ENCODE measurements around the gene XRCC5.

DNA sequence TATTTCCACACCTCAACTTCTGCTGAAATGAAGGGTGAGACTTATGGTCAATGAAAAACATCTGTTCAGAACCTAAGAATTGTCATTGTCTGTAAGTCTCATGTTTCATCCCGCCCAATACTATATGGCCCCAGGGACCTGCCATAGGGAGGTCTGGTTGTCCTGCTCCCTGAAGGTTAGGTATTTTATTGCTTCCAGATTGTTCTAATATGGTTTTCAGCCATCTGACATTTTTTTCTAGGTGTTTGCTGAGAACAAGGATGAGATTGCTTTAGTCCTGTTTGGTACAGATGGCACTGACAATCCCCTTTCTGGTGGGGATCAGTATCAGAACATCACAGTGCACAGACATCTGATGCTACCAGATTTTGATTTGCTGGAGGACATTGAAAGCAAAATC lies 7.3 kb downstream of the XRCC5 start:
- no peak for TF ChIP-seq CTCF (IDR thresholded peaks at IDR 0.05 in 4 of 5, conservative IDR thresholded peaks at IDR 0.05 in 1 of 5)
- no peak for TF ChIP-seq POLR2A (IDR thresholded peaks at IDR 0.05)
